Measurements from ENCODE around the gene PLPP6.
"Not testable (repeated sequence)": the region's sequence is repeated elsewhere in the genome, so short reads cannot be mapped to it uniquely, and the experiment has no call there.

The PLPP6 gene

DNA sequence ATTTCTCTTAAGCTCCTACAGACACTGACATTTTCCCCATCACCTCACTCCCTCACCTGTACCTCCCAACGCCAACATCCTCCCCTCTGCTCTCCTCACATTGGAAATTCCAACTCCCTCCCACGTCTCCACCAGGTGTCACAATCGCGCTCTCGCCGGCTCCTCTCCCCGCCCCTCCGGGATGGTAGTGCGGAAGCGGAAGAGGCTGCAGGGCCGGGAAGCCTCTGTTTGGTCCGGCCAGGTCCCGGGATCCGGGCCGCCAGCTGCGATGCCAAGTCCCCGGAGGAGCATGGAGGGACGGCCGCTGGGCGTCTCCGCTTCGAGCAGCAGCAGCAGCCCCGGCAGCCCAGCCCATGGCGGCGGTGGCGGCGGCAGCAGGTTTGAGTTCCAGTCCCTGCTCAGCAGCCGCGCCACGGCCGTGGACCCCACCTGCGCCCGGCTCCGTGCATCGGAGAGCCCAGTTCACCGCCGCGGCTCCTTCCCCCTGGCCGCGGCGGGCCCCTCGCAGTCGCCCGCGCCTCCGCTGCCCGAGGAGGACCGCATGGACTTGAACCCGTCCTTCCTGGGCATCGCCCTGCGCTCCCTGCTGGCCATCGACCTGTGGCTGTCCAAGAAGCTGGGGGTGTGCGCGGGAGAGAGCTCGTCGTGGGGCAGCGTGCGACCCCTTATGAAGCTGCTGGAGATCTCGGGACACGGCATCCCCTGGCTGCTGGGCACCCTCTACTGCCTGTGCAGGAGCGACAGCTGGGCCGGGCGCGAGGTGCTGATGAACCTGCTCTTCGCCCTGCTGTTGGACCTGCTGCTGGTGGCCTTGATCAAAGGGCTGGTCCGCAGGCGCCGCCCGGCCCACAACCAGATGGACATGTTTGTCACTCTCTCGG lies at the start of gene PLPP6:
Gene PLPP6 (plus strand): TSS at position 187 of the 881 bp plus-strand sequence. CDS start 82 bp downstream, at position 269.
- intact Hi-C loops (cut with DNase I) = loop anchor here (2.0 kb wide), 1 partner anchor 78 kb away; the partner anchor contains the start of gene AK3
- peak; percentile 73 to 95 (median 89) for DNase-seq

DNA sequence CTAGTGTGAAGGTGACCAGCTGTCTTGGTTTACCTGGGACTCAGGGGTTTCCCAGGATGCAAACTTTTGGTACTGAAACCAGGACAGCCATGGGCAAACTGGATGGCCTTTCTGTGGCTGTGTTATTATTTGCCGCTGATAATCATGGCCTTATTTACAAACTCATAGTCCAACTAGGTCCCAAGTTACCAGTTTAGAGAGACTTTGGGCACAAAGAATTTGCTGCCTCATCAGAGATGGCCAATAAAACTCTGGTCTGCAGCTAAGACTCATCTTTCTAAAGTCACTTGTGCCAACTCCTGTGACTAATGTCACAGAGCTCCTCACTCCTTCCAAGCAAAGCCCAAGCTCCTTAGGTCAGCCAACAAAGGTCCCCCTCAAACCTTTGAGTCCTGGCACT lies 47.5 kb upstream of the PLPP6 start:
- intact Hi-C loops (cut with DNase I) = no loop called here
- DNase-seq = no peak

- intact Hi-C loops (cut with DNase I) = no loop called here
- DNase-seq = no peak
Observed at GRCh38 chr9:4615251-4615650, 46.8 kb upstream of the PLPP6 start.

DNA sequence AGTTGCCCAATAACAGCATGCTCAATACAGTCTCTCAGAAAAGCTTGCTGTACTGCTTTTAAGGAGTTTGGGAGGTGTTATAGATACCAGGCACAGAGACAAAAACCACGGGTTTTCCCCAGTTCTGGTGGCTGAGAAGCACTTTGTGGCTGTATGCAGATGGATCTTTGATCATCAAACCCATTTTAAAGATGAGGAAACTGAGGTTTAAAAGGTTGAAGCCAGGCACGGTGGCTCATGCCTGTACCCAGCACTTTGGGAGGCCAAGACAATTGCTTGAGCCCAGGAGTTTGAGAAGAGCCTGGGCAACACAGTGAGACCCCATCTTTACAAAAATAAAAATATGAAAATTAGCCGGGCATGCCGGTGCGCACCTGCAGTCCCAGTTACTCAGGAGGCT lies 46.3 kb upstream of the PLPP6 start:
- intact Hi-C loops (cut with DNase I) = no loop called here
- DNase-seq = no peak

- intact Hi-C loops (cut with DNase I) = no loop called here
- DNase-seq = no peak
Observed at GRCh38 chr9:4617752-4618151, 44.3 kb upstream of the PLPP6 start.

DNA sequence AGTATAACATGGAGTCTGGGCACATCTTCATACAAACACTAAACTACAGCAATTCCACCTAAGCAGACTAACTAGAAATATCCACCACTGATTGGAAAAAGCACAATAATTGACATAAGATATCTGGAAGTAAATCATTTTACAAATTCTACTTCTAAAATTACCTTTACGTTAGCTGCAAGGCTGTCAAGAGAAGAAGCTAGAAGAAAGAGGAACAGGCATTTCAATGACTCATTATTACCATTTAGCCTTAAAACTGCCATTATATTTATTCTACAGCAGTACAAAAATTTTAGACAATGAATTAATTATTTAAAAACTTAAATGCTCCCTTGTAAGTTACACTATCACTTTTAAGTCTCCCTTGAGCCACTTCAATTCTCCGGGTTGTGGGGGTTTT lies 43.4 kb upstream of the PLPP6 start:
- intact Hi-C loops (cut with DNase I) = no loop called here
- no peak for DNase-seq

DNA sequence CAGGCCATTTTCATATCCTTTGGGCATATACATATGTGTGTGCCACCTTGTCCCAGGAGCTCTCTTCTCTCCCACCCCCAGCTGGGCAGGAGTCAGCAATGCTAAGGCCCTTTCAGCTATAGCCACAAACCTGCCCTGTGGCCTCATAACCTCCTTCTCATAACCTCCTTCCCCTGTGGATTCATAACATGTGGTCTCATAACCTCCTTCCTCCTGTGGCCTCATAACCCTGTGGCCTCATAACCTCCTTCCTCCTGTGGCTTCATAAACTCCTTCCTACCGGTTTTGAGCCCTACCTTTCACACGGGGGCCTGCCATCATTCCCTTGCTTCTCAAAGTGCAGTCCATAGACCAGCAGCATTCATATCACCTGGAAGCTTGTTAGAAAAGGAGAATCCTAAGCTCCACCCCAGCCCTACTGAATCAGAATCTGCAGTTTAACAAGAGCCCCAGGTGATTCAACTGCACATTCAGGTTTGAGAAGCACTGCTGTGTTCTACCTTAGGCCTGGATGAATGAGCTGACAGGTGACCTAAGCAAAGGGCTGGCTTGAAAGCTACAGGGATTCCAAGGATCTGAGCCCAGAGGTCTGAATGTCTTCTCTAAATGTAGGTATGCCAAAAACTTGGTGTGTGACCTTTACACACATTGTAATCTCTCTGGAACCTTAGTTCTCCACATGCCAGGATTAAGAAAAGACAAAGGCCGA lies 41.9 kb upstream of the PLPP6 start:
- DNase-seq = no peak
- intact Hi-C loops (cut with DNase I) = no loop called here

DNA sequence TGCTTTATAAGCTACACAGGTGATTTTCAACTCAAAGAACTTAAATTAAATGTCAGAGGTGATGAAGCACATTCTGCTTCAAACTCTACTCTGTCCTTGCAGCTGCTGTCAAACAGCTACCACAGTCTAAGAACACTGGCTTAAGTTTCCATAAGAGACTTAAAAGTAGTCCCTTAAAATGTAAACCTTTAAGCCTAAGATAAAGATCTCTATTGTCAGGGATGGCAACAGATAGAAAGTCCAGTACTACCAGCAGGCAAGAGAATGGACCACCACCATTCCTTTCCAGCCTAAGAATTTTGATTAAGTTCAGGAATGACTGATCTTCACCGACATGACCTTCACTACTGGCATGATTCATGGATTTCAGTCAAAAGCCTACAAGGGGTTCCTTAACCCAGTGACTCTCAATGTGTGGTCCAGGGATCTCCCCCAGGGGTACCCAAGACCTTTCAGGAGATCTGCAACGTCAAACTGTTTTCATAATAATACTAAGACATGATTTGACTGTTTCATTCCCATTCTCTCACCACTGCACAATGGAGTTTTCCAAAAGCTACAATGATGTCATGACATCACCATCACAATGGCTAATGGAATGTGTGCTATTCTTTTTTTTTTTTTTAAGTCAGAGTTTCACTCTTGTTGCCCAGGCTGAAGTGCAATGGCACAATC lies 41.1 kb upstream of the PLPP6 start:
- intact Hi-C loops (cut with DNase I) = no loop called here
- DNase-seq = no peak

DNA sequence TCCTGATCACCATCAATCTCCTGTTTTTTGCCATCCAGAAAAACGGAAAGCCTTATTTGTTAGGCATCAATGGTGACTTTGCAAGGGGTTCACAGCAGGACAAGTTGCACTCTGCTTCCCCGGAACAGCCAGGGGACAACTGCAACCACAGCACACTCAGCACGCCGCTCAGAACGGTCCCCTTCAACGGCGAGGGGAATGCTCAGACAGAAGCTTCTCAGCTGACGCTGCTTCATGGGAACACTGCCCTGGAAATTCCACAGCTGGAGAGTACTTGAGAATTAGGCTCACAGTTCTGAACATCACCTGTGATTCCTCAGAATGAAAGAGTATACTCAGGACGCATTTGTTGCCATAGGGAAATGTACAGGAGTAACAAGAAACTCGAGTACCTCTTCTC lies 40.1 kb upstream of the PLPP6 start:
- DNase-seq = no peak
- intact Hi-C loops (cut with DNase I) = no loop called here

- intact Hi-C loops (cut with DNase I) = no loop called here
Observed at GRCh38 chr9:4630836-4631235, 31.3 kb upstream of the PLPP6 start.

DNA sequence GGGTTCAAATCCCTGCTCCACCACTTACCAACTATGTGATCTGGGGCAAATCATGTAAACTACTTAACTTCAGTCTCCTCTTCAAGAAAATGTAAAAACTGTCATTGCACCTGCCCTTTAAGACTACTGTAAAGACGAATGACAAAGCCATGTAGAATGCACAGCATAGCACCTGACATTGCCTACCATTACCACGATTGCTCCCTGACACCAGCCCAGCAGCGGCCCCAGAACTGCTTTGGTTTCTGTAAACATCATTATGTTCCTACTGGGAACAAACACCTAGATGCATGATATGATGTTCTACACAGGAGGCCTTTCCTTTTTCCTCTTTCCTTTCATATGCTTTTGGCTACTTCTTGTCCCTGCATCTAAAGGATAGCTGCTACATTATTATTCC lies 23.1 kb upstream of the PLPP6 start:
- no peak for DNase-seq
- intact Hi-C loops (cut with DNase I) = no loop called here

More at GRCh38 chr9:4630836-4631235, 31.3 kb upstream of the PLPP6 start:
- no peak for DNase-seq

DNA sequence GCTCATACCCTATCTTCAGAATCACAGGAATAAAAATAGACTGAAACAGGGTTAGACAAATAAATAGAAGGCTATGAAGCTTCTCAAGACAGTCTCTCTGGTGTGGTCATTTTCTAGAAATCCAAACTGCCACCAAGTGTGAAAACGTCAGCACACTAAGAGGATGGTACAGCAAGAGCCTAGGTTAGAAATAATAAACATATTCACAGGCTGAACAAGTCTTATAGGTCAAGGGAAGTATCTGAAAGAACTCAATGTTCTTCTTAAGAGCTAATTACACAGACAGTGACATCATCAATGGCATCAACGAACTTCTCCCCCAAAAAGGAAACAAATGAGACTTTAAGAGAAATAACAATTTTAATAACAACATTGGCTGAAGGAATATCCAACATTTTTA lies 22.7 kb upstream of the PLPP6 start:
- intact Hi-C loops (cut with DNase I) = no loop called here
- DNase-seq = no peak

GRCh38 chr9:4640027-4640426 lies 22.1 kb upstream of the PLPP6 start:
- intact Hi-C loops (cut with DNase I) = no loop called here
- DNase-seq = peak in 2 of 42 donors; percentile 7 to 8

DNA sequence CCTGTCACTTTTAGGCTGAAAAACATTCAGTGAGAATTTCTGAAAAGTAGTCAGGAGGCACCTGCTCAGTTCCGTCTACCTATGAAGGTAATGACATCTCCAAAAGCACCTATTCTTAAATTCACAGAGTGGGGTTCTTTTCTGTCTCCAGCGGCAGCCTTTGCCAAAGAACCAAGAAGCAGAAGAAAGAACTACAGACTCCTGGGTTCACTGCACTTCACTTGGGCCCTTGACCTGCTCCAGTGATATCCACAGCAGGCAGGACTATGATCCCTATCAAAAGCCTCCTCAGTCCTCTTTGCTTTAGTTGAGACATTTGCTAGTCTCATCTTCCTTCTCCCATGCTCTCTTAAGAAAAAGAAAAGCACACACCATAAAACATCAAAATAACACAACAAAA lies 19.7 kb upstream of the PLPP6 start:
- intact Hi-C loops (cut with DNase I) = no loop called here

GRCh38 chr9:4654084-4654483 lies 8.0 kb upstream of the PLPP6 start:
- DNase-seq = no peak
- intact Hi-C loops (cut with DNase I) = no loop called here

More for the DNA sequence above, 19.7 kb upstream of the PLPP6 start:
- no peak for DNase-seq

- DNase-seq = no peak
- intact Hi-C loops (cut with DNase I) = no loop called here
Observed at GRCh38 chr9:4654538-4654937, 7.6 kb upstream of the PLPP6 start.

DNA sequence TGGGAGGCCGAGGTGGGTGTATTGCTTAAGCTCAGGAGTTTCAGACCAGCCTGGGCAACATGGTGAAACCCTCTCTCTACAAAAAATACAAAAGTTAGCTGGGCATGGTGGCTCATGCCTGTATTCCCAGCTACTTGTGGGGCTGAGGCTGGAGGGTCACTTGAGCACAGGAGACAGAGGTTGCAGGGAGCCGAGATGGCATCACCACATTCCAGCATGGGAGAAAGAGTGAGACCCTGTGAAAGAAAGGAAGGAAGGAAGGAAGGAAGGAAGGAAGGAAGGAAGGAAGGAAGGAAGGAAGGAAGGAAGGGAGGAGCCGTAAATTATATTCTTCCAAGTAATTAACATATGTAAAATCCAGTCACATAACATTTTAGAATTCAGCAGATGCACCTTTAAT lies 5.9 kb upstream of the PLPP6 start:
- DNase-seq; intact Hi-C loops (cut with DNase I): not testable (repeated sequence)

GRCh38 chr9:4656621-4657020 lies 5.5 kb upstream of the PLPP6 start:
- DNase-seq = no peak
- intact Hi-C loops (cut with DNase I) = no loop called here

DNA sequence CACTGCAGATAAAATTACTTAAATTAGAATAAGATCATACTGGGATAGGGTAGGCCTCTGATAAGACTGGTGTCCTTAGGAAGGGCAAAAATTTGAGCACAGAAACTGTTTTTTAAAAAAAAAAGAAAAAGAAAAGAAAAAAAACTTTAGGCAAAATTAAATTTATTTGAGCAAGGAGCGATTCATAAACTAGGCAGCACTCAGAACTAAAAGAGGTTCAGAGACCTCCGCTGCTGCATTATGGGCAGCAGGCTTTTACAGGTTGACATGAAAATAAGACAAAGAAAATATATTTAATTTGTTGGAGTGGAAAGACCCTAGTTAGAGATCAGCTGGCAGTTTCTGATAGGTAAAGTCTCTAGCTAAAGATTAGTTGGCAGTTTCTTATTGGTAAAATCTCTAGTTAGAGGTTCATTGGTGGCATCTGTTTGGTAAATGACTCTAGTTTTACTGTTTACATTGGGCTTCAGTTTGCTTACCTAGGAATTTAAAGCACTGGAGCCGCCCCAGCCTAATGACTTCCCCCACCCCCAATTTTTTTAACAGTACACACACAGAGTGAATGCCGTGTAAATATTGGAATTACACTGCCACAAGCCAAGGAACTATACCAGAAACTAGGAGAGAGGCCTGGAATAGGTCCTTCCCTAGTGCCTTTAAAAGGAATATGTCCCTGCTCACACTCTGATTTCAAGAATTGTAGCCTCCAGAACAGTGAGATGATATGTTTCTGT lies 4.5 kb upstream of the PLPP6 start:
- intact Hi-C loops (cut with DNase I) = no loop called here
- no peak for DNase-seq
